HG03139 (cell line): ENCODE data around the gene P2RX1.

Experiments
- ATAC-seq: cut with Tn5 transposase; IDR thresholded peaks from one replicate; pipeline ENCODE4 v1.9.1; 2021; ENCODE audit not compliant: unreplicated experiment

Gene P2RX1

DNA sequence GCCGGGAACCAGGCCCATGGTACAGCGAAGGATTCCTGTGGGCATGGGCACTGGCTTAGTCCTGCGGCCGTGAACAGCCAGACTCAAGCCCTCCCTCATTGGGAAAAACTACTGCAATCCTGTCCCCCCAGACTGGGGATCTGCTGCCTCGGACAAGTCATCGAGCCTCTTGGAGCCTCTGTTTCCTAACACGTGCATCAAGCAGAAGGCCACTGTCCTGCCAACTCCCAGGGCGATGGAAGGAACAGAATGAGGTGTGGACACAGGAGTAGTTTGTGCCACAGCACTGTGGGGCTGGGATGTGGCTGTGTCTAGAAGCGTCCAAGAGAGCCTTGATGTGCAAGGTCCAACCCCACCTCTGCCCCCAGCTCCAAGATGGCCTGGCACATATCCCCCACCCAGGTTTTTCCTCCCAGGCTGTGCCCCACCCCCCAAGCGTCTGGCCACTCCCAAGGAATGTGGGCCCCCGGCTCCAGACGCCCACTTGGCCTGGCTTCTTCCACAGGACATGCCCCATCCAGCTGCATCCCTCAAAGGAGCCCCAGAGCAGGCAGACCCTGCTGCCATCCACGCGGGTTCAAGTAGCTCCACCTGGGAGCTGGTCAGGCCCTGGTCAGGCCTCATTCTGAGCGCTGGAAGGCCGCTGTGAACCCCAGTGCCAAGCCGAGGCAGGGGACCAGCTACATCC is 26.8 kb downstream of the P2RX1 start:
- no peak for ATAC-seq

- no peak for ATAC-seq
These were observed 27.7 kb downstream of the P2RX1 start for GRCh38 chr17:3888343-3889171.

- no peak for ATAC-seq
These were observed 28.5 kb downstream of the P2RX1 start for GRCh38 chr17:3887804-3888203.

GRCh38 chr17:3887394-3887793 is 28.9 kb downstream of the P2RX1 start:
- no peak for ATAC-seq

DNA sequence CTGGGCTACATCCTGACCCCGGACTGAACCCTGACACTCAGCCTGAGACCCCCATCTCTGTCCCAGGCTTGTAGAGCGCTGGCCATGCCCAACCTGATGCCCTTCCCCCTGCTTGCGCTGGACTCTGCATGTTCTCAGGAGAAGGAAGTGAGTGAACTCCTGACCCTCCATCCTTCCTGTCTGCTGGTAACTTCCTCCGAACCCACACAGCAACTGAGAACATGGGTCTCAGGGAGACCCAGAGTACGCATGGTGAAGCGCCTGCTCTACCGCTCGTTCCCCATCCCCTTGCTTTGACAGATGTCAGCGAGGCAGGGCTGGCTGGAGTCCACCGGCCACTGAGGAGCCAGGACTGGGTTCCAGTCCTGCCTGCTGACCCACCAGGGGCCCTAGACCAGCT is 29.5 kb downstream of the P2RX1 start:
- ATAC-seq: no peak

GRCh38 chr17:3885970-3886369 is 30.3 kb downstream of the P2RX1 start:
- no peak for ATAC-seq

GRCh38 chr17:3885271-3885670 is 31.0 kb downstream of the P2RX1 start:
- no peak for ATAC-seq

GRCh38 chr17:3884188-3884587 is 32.1 kb downstream of the P2RX1 start:
- no peak for ATAC-seq

DNA sequence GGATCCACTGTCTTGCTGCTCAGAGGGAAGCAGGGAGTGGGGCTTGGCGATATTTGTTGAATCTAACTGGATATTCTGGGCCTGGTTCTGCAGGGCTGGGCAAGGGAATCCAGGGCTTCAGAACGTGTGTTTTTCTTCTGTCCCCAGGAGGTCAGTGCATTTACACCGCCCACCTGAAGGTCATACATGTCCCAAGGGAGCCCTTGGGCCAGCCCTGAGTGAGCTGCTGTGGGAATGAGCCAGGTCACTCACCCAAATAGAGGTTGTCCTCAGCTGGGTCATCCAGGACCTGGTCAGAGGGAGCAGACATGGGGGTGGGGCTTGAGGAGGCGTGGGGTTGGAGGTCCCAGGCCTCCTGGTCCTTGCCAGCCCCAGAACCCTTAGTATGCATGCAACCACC is 34.0 kb downstream of the P2RX1 start:
- no peak for ATAC-seq

- ATAC-seq: no peak
These were observed 35.3 kb downstream of the P2RX1 start for GRCh38 chr17:3880983-3881382.

- ATAC-seq: no peak
These were observed 36.5 kb downstream of the P2RX1 start for GRCh38 chr17:3879591-3880417.

DNA sequence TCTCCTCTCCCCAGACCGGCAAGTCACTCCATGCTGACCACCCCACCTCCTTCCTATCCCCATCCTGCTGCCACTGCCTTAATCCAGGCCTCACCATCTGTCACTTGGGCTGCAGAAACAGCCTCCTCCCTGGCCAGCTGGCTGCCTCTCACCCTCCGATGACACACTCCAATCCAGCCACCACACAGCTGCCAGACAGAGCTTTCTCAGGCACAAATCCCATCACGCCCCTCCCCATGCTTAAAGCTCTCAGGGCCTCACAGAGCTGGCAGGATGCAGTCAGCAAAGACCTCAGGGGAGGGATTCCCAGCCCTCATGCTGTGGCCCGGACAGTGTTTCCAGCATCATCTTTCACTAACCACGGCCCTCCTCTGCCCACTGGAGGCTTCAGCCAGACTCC is 37.1 kb downstream of the P2RX1 start:
- no peak for ATAC-seq

GRCh38 chr17:3877220-3877619 is 39.0 kb downstream of the P2RX1 start:
- no peak for ATAC-seq

GRCh38 chr17:3875317-3875716 is 40.9 kb downstream of the P2RX1 start:
- no peak for ATAC-seq

GRCh38 chr17:3873862-3874261 is 42.4 kb downstream of the P2RX1 start:
- no peak for ATAC-seq

DNA sequence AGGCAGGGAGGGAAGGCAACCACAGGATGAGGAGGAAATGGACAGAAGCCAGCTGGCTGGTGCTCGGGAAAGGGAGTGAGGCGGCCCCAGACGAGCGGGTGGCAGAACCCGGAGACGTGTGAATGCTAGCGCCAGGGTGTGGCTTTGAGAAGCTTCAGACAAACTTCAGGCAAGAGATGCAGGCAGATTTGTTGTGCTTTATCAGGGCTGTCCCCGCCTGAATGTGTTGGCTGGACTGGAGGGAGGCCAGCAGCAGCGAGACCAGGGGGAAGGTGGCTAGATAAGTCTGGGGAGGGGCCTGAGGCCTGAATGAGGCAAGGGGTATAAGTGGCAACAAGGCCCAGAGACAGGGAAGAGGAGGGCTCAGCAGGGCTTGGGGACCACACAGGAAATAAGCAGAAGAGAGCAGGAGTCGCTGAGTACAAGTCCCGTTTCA is 45.4 kb downstream of the P2RX1 start:
- ATAC-seq: no peak

DNA sequence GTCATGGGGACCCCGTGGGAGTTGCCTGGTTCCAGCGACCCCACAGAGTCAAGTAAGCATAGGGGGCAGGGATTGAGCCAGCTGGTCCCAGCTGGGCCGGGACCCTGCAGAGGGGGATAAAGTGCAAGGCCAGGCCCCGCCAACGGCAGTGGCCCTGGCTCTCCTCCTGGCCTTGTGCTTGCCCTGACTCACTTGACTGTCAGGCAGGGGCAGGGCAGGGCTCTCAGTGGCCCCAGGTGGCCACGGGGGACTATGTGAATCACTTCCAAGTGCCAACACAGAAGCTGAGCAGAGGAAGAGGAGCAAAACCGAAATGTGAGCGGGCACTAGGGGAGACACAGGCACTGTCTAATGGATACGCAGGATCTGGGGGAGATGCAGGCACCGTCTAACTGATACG is 48.7 kb downstream of the P2RX1 start:
- ATAC-seq: no peak

- ATAC-seq: no peak
These were observed 49.2 kb downstream of the P2RX1 start for GRCh38 chr17:3867106-3867505.

GRCh38 chr17:3866276-3866675 is 50.0 kb downstream of the P2RX1 start:
- no peak for ATAC-seq

DNA sequence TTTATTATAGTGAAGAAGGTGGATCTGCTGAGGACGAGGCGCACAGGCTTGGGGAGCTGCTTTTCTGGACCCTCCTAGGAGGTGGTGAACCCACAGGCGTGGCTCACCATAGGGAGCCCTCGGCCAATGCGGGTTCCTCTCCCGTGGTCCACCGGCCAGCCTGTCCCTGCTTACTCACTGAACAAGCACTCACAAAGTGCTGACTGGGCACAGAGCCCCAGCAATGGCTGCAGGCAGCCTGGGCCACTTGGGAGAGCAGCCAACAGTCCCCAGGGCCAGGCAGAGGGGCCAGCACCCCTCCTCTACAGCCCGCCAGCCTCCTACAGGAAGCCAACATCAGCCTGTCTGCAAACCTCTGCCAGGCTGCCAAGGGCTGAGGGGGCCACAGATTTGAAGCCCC is 51.1 kb downstream of the P2RX1 start:
- ATAC-seq: no peak

DNA sequence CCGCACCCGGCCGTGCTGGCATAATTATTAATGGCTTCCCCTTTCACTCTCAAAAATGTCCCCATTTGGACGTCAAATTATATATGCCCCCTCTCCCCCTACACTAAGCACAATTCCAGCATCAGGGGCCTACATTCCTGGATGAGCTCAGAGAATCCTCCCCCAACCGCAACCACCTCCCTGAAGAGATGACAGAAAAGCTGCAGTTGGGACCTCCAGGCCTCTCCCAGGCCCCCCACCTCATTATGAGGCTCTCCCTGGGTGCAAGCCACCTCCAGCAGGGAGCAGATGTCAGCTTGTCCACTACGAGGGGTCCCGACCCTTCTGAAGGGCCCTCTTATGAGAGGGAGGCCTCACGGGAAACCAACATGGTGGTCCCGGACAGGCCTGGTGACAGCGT is 51.7 kb downstream of the P2RX1 start:
- ATAC-seq: no peak
